GM18873 (cell line): ENCODE measurements around the gene SLC66A2.
"Not testable (repeated sequence)": the region's sequence is repeated elsewhere in the genome, so short reads cannot be mapped to it uniquely, and the experiment has no call there.

Source experiments
- ATAC-seq: cut with Tn5 transposase; IDR thresholded peaks from one replicate; pipeline ENCODE4 v1.9.1; 2021; ENCODE audit warnings: mild to moderate bottlenecking, moderate library complexity, moderate number of reproducible peaks; ENCODE audit not compliant: unreplicated experiment, low FRiP score

The SLC66A2 gene

GRCh38 chr18:79884294-79884962 lies 67.0 kb downstream of the SLC66A2 start:
- no peak for ATAC-seq

- ATAC-seq = no peak
Measured at GRCh38 chr18:79883461-79884293, 67.8 kb downstream of the SLC66A2 start.

- no peak for ATAC-seq
Measured at GRCh38 chr18:79882522-79883241, 68.8 kb downstream of the SLC66A2 start.

GRCh38 chr18:79881695-79882094 lies 69.8 kb downstream of the SLC66A2 start:
- no peak for ATAC-seq

GRCh38 chr18:79879566-79879965 lies 71.9 kb downstream of the SLC66A2 start:
- ATAC-seq = no peak

- ATAC-seq = no peak
Measured at GRCh38 chr18:79878741-79879378, 72.6 kb downstream of the SLC66A2 start.

- not testable (repeated sequence) for ATAC-seq
Measured at GRCh38 chr18:79878246-79878645, 73.2 kb downstream of the SLC66A2 start.

GRCh38 chr18:79877163-79878091 lies 74.0 kb downstream of the SLC66A2 start:
- ATAC-seq = no peak

- ATAC-seq = no peak
Measured at GRCh38 chr18:79876497-79876896, 75.0 kb downstream of the SLC66A2 start.

GRCh38 chr18:79875931-79876461 lies 75.5 kb downstream of the SLC66A2 start:
- no peak for ATAC-seq

GRCh38 chr18:79875531-79875919 lies 75.9 kb downstream of the SLC66A2 start:
- no peak for ATAC-seq

- no peak for ATAC-seq
Measured at GRCh38 chr18:79874553-79875530, 76.6 kb downstream of the SLC66A2 start.

GRCh38 chr18:79873449-79874110 lies 77.9 kb downstream of the SLC66A2 start:
- ATAC-seq = no peak

GRCh38 chr18:79872527-79873444 lies 78.7 kb downstream of the SLC66A2 start:
- ATAC-seq = no peak

- ATAC-seq = no peak
Measured at GRCh38 chr18:79871481-79872091, 79.9 kb downstream of the SLC66A2 start.

GRCh38 chr18:79871026-79871390 lies 80.4 kb downstream of the SLC66A2 start:
- ATAC-seq = no peak
